OCI-LY7 (cell line): Measurements from ENCODE around the gene PEX5L. TPM values are rescaled to one million over a fixed set of nuclear protein-coding genes. Genes with fewer than 3 reads are reported as not detected.

Source experiments
- BruUV-seq: library from RNA; stranded (reverse); fragments of 400-500 nt; replicated peaks from 2 replicates; lab custom pipeline; 2021; lab: Mats Ljungman, UMichigan
- CTCF ChIA-PET: fragments of 300-600 bp; sonication (Branson Sonifier 250); formaldehyde crosslinking; loops from one replicate; lab custom pipeline; 2022; ENCODE audit warnings: antibody characterized with exemption; ENCODE audit not compliant: unreplicated experiment; lab: Charles Lee
- POLR2A ChIA-PET: fragments of 300-600 bp; sonication (Branson Sonifier 250); formaldehyde crosslinking; loops from one replicate; lab custom pipeline; 2022; ENCODE audit warnings: antibody characterized with exemption; lab: Charles Lee
- DNase-seq: peaks from one replicate; pipeline ENCODE4 v3.0.0-alpha.2; 2015; ENCODE audit warnings: low spot score
- H2AFZ ChIP-seq: fragments of 200-600 bp; sonication (generic), shearing (Covaris generic); 2 replicates; pipeline ENCODE4 v1.6.1; 2014; ENCODE audit warnings: mild to moderate bottlenecking, antibody characterized with exemption, low read length, moderate library complexity
- H3K27ac ChIP-seq: fragments of 200-600 bp; sonication (generic); 2 replicates; pipeline ENCODE4 v1.5.1; 2014; ENCODE audit warnings: mixed run types, low read depth, mild to moderate bottlenecking, moderate library complexity, low read length, inconsistent platforms; ENCODE audit not compliant: poor library complexity, severe bottlenecking
- H3K36me3 ChIP-seq: fragments of 200-600 bp; sonication (generic); 2 replicates; pipeline ENCODE4 v1.6.1; 2014; ENCODE audit warnings: mild to moderate bottlenecking, antibody characterized with exemption, low read length, moderate library complexity, mixed read lengths; ENCODE audit not compliant: insufficient read depth
- H3K4me1 ChIP-seq: fragments of 200-600 bp; sonication (generic); 2 replicates; pipeline ENCODE4 v1.5.1; 2014; ENCODE audit warnings: mild to moderate bottlenecking, low read length; ENCODE audit not compliant: insufficient read depth, poor library complexity, severe bottlenecking
- H3K4me2 ChIP-seq: fragments of 200-600 bp; sonication (generic); 2 replicates; pipeline ENCODE4 v1.6.1; 2014; ENCODE audit warnings: mild to moderate bottlenecking, low read length
- H3K4me3 ChIP-seq: fragments of 200-600 bp; sonication (generic); 2 replicates; pipeline ENCODE4 v1.5.1; 2014; ENCODE audit warnings: mild to moderate bottlenecking, low read depth, low read length; ENCODE audit not compliant: poor library complexity, severe bottlenecking
- H3K79me2 ChIP-seq: fragments of 200-600 bp; sonication (generic); 2 replicates; pipeline ENCODE4 v1.6.1; 2016; ENCODE audit warnings: low read depth, mild to moderate bottlenecking, low read length, moderate library complexity, mixed read lengths; ENCODE audit not compliant: insufficient read depth
- H3K9me2 ChIP-seq: fragments of 200-600 bp; sonication (generic); 2 replicates; pipeline ENCODE4 v1.6.1; 2016; ENCODE audit warnings: mild to moderate bottlenecking, low read length, mixed read lengths; ENCODE audit not compliant: insufficient read depth
- H3K9me3 ChIP-seq: fragments of 200-600 bp; sonication (generic); 2 replicates; pipeline ENCODE4 v1.6.1; 2014; ENCODE audit warnings: mild to moderate bottlenecking, mixed run types, low read length, mixed read lengths
- H4K20me1 ChIP-seq: fragments of 200-600 bp; sonication (generic); 2 replicates; pipeline ENCODE4 v1.6.1; 2014; ENCODE audit warnings: mild to moderate bottlenecking, antibody characterized with exemption, low read length, moderate library complexity, mixed read lengths; ENCODE audit not compliant: insufficient read depth
- CTCF ChIP-seq: fragments of 200-600 bp; sonication (generic); conservative IDR thresholded peaks from 2 replicates; pipeline ENCODE4 v1.5.1; 2014; ENCODE audit warnings: mild to moderate bottlenecking, antibody characterized with exemption, low read length, moderate library complexity, mixed read lengths
- EZH2phosphoT487 ChIP-seq: fragments of 200-600 bp; sonication (generic); IDR thresholded peaks from 2 replicates; pipeline ENCODE4 v1.6.1; 2018; ENCODE audit warnings: low read depth, borderline replicate concordance, mild to moderate bottlenecking, mixed run types, antibody characterized with exemption, low read length, moderate library complexity, mixed read lengths
- intact Hi-C: fragments of 100-400 bp; cut with micrococcal nuclease; formaldehyde crosslinking; loops from one replicate; pipeline ENCODE4 v1.10.0; 2022; ENCODE audit not compliant: unreplicated experiment
- total RNA-seq, 2 experiments: library from RNA; depleted of rRNA in 1 of 2; stranded (reverse); fragments of >200 nt in 1 of 2; shearing (Covaris generic) in 1 of 2; gene quantifications; 2 replicates each; pipeline ENCODE4 v1.2.3, GENCODE V29; 2014 to 2022

The PEX5L gene
- total RNA-seq, 2 experiments from 2014 or later = not detected

- Histone ChIP-seq H3K4me2 (no peak overlapping the region), H3K9me3 (no peaks in the 10 kb centered on the region), H3K36me3 (no peaks in the 10 kb centered on the region), H3K9me2 (no peaks in the 10 kb centered on the region), H3K27ac (no peak overlapping the region), H3K79me2 (no peaks in the 10 kb centered on the region), H3K4me1 (no peaks in the 10 kb centered on the region), H4K20me1 (no peaks in the 10 kb centered on the region), H2AFZ (no peak overlapping the region), H3K4me3 (no peak overlapping the region)
- intact Hi-C loops = no loop called here
- ChIA-PET CTCF (no interaction called here), POLR2A (interaction anchor here (1.0 kb wide), 1 partner anchor 740 kb away, joined by 3 read pairs; no protein-coding TSS in a partner anchor)
- TF ChIP-seq EZH2phosphoT487 (no peak), CTCF (no peak)
- BruUV-seq = no TSS peak
- no peak for DNase-seq
Observed at GRCh38 chr3:180072786-180073185, 36.0 kb upstream of the PEX5L start.

GRCh38 chr3:180070925-180071324, 34.2 kb upstream of the PEX5L start:
- Histone ChIP-seq H3K4me3 (no peak overlapping the region), H3K4me2 (no peak overlapping the region), H4K20me1 (no peaks in the 10 kb centered on the region), H2AFZ (peak overlapping the region; percentile 31; the same call in 1 of the 2 replicates), H3K4me1 (no peaks in the 10 kb centered on the region), H3K79me2 (no peaks in the 10 kb centered on the region), H3K9me2 (no peaks in the 10 kb centered on the region), H3K9me3 (no peaks in the 10 kb centered on the region), H3K36me3 (no peaks in the 10 kb centered on the region), H3K27ac (no peak overlapping the region)
- BruUV-seq = no TSS peak
- POLR2A ChIA-PET = interaction anchor here (0.7 to 1.6 kb wide), 3 partner anchors 8 to 14 kb away, joined by 3 to 4 read pairs (median 3); no protein-coding TSS in a partner anchor
- CTCF ChIA-PET = interaction anchor here (1.4 kb wide), 1 partner anchor 12 kb away, joined by 3 read pairs; no protein-coding TSS in a partner anchor
- TF ChIP-seq CTCF (no peak), EZH2phosphoT487 (no peak)
- intact Hi-C loops = no loop called here
- DNase-seq = peak; percentile 4

GRCh38 chr3:180068023-180068422, 31.3 kb upstream of the PEX5L start:
- Histone ChIP-seq H3K4me2 (no peak overlapping the region), H3K9me2 (no peaks in the 10 kb centered on the region), H3K4me1 (no peaks in the 10 kb centered on the region), H3K4me3 (no peak overlapping the region), H3K79me2 (no peaks in the 10 kb centered on the region), H4K20me1 (no peaks in the 10 kb centered on the region), H3K27ac (no peak overlapping the region), H3K36me3 (no peaks in the 10 kb centered on the region), H3K9me3 (no peaks in the 10 kb centered on the region), H2AFZ (no peak overlapping the region)
- CTCF ChIA-PET = no interaction called here
- intact Hi-C loops = no loop called here
- no peak for DNase-seq
- TF ChIP-seq EZH2phosphoT487 = no peak
- no peak for TF ChIP-seq CTCF
- BruUV-seq = no TSS peak
- POLR2A ChIA-PET = no interaction called here
